T-cell (primary cell): Measurements from ENCODE around the gene RTN4RL2. TPM values are rescaled to one million over a fixed set of nuclear protein-coding genes. Genes with fewer than 3 reads are reported as not detected.

Experiments used
- ATAC-seq, 4 experiments: fragments of 200-7000 bp in 3 of 4; fragments of 150-1000 bp in 1 of 4; cut with Tn5 transposase; replicated peaks in 1 of 4; 1 replicate in 3 of 4; 2 replicates in 1 of 4; pipeline ENCODE4 v1.10.0; 2021; ENCODE audit warnings: moderate library complexity in 3 of 4, mild to moderate bottlenecking in 2 of 4, moderate number of reproducible peaks in 1 of 4
- CTCF ChIA-PET, 2 donors: fragments of 300-600 bp; sonication (Branson Sonifier 250); formaldehyde crosslinking; loops; one replicate each; lab custom pipeline; 2022; ENCODE audit warnings: antibody characterized with exemption in 2 of 2; lab: Charles Lee
- POLR2A ChIA-PET, 2 donors: fragments of 300-600 bp; sonication (Branson Sonifier 250); formaldehyde crosslinking; loops; one replicate each; lab custom pipeline; 2022; ENCODE audit warnings: antibody characterized with exemption in 2 of 2; lab: Charles Lee
- DNase-seq, 35 experiments: peaks; one replicate each; pipeline versions ENCODE4 v3.0.0 to v3.0.0-alpha.2; 2013 to 2023
- H3K27ac ChIP-seq: one replicate; pipeline ENCODE4 v1.5.1; 2013; ENCODE audit warnings: low read length
- H3K27me3 ChIP-seq, 2 experiments: replicated peaks in 1 of 2; 1 replicate in 1 of 2; 2 replicates in 1 of 2; pipeline versions ENCODE4 v1.6.1 to v1.7.0; 2013; ENCODE audit warnings: low read length in 1 of 2, mixed read lengths in 1 of 2; ENCODE audit not compliant: control insufficient read depth in 2 of 2, insufficient read depth in 2 of 2; ENCODE audit errors: extremely low read depth in 1 of 2
- H3K36me3 ChIP-seq, 2 donors: 1 replicate in 1 of 2; 2 replicates in 1 of 2; pipeline versions ENCODE4 v1.6.1 to v1.7.0; 2013; ENCODE audit warnings: low read length in 1 of 2; ENCODE audit not compliant: control insufficient read depth in 2 of 2, insufficient read depth in 1 of 2; ENCODE audit errors: extremely low read depth in 1 of 2
- H3K4me1 ChIP-seq, 2 experiments: 1 replicate in 1 of 2; 2 replicates in 1 of 2; pipeline versions ENCODE4 v1.6.1 to v1.7.0; 2013; ENCODE audit warnings: low read length in 2 of 2, mixed read lengths in 1 of 2; ENCODE audit not compliant: insufficient read depth in 2 of 2, control insufficient read depth in 1 of 2; ENCODE audit errors: extremely low read depth in 1 of 2
- H3K4me3 ChIP-seq, 2 donors: 1 replicate in 1 of 2; 2 replicates in 1 of 2; pipeline versions ENCODE4 v1.5.1 to v1.7.0; 2013; ENCODE audit warnings: mild to moderate bottlenecking in 2 of 2, low read length in 1 of 2, moderate library complexity in 1 of 2; ENCODE audit not compliant: control insufficient read depth in 1 of 2; ENCODE audit errors: extremely low read depth in 1 of 2
- H3K9me3 ChIP-seq: 2 replicates; pipeline ENCODE4 v1.7.0; 2013
- H3K27ac Mint-ChIP-seq, 2 donors: one replicate each; pipeline ENCODE4 v1.8.0; 2020 to 2021; ENCODE audit warnings: mild to moderate bottlenecking in 2 of 2, mixed read lengths in 2 of 2
- H3K27me3 Mint-ChIP-seq, 2 donors: one replicate each; pipeline ENCODE4 v1.8.0; 2021 to 2022; ENCODE audit warnings: mixed read lengths in 2 of 2
- H3K36me3 Mint-ChIP-seq: one replicate; pipeline ENCODE4 v1.8.0; 2021; ENCODE audit warnings: mixed read lengths
- H3K4me1 Mint-ChIP-seq, 3 donors: one replicate each; pipeline ENCODE4 v1.8.0; 2020 to 2022; ENCODE audit warnings: mixed read lengths in 3 of 3, mild to moderate bottlenecking in 1 of 3
- H3K4me3 Mint-ChIP-seq, 3 donors: one replicate each; pipeline ENCODE4 v1.8.0; 2020 to 2022; ENCODE audit warnings: mild to moderate bottlenecking in 3 of 3, mixed read lengths in 3 of 3, moderate library complexity in 3 of 3
- H3K9me3 Mint-ChIP-seq, 3 donors: one replicate each; pipeline ENCODE4 v1.8.0; 2020 to 2022; ENCODE audit warnings: mixed read lengths in 3 of 3
- WGBS: methylation state at CpG from one replicate; pipeline ENCODE4 v1.1.5; 2013; ENCODE audit warnings: missing lambda C conversion rate; ENCODE audit not compliant: insufficient coverage; 5-methylcytosine and 5-hydroxymethylcytosine counted together
- total RNA-seq, 35 experiments: library from RNA in 6 of 35; stranded (reverse) in 6 of 35; fragments of 120-200 nt in 1 of 35; gene quantifications; one replicate each; pipeline versions ENCODE4 v1.2.1 to v1.2.4 and lab custom pipeline; 2013 to 2026

The RTN4RL2 gene
- total RNA-seq, 5 donors from 2014 or later (not counting 1 experiment from before 2014, with no cell fraction given) = 0.15 to 1.1 (median 0.29) TPM

GRCh38 chr11:57480409-57481137 lies 20.2 kb downstream of the RTN4RL2 start:
- ChIA-PET CTCF (interaction anchor here (0.5 to 1.2 kb wide), 6 partner anchors 9 to 130 kb away, joined by 3 to 9 read pairs (median 4); no protein-coding TSS in a partner anchor), POLR2A (no interaction called here)
- peak overlapping the region in 1 of 2 donors; percentile 49 for H3K27ac Mint-ChIP-seq
- H3K27me3 Mint-ChIP-seq = peaks cover 8 to 35% of the 10 kb centered on the region in 2 donors
- peak in 31 of 35 experiments; percentile 22 to 67 (median 53) for DNase-seq
- 60% methylated on average over 2 of the region's 9 CpGs for WGBS
- H3K36me3 Mint-ChIP-seq = peaks cover 12% of the 10 kb centered on the region
- ATAC-seq = peak; percentile 31 to 45 (median 34)
- peaks cover 0 to 52% of the 10 kb centered on the region in 2 experiments for H3K27me3 ChIP-seq
- no peak overlapping the region for H3K27ac ChIP-seq
- H3K4me3 ChIP-seq = no peak overlapping the region
- H3K9me3 Mint-ChIP-seq = no peaks in the 10 kb centered on the region
- no peaks in the 10 kb centered on the region for H3K9me3 ChIP-seq
- H3K4me1 ChIP-seq = peaks cover 5 to 34% of the 10 kb centered on the region in 2 experiments
- no peak overlapping the region for H3K4me3 Mint-ChIP-seq
- H3K4me1 Mint-ChIP-seq = peaks cover 8 to 24% (median 21%) of the 10 kb centered on the region in 3 donors
- peaks cover 0 to 8% of the 10 kb centered on the region in 2 donors for H3K36me3 ChIP-seq

GRCh38 chr11:57481315-57481714 lies 21.0 kb downstream of the RTN4RL2 start:
- peaks cover 0 to 11% of the 10 kb centered on the region in 2 donors for H3K36me3 ChIP-seq
- peaks cover 0 to 52% of the 10 kb centered on the region in 2 experiments for H3K27me3 ChIP-seq
- Mint-ChIP-seq H3K4me1 (peaks cover 5 to 17% (median 14%) of the 10 kb centered on the region in 3 donors), H3K36me3 (peaks cover 17% of the 10 kb centered on the region), H3K9me3 (no peaks in the 10 kb centered on the region), H3K27ac (no peak overlapping the region), H3K27me3 (peaks cover 12 to 35% of the 10 kb centered on the region in 2 donors), H3K4me3 (no peak overlapping the region)
- ChIA-PET POLR2A (no interaction called here), CTCF (interaction anchor here (0.5 to 1.3 kb wide), 8 partner anchors 10 to 135 kb away, joined by 3 to 9 read pairs (median 4); no protein-coding TSS in a partner anchor)
- H3K4me3 ChIP-seq = no peak overlapping the region
- no peaks in the 10 kb centered on the region for H3K9me3 ChIP-seq
- WGBS = no CpG with 5 or more reads among the region's 2 CpGs
- H3K27ac ChIP-seq = no peak overlapping the region
- H3K4me1 ChIP-seq = peaks cover 2 to 28% of the 10 kb centered on the region in 2 experiments
- DNase-seq (no peak), ATAC-seq (no peak)

- Mint-ChIP-seq H3K9me3 (no peaks in the 10 kb centered on the region), H3K36me3 (peaks cover 17% of the 10 kb centered on the region), H3K27me3 (peaks cover 12 to 33% of the 10 kb centered on the region in 2 donors), H3K4me3 (peak overlapping the region in 2 of 3 donors; percentile 17 to 47), H3K4me1 (peaks cover 5 to 17% (median 12%) of the 10 kb centered on the region in 3 donors), H3K27ac (no peak overlapping the region)
- H3K36me3 ChIP-seq = peaks cover 0 to 14% of the 10 kb centered on the region in 2 donors
- H3K27me3 ChIP-seq = peaks cover 0 to 50% of the 10 kb centered on the region in 2 experiments
- no peaks in the 10 kb centered on the region for H3K9me3 ChIP-seq
- 50% methylated on average over 25 of the region's 44 CpGs for WGBS
- H3K4me1 ChIP-seq = peaks cover 2 to 21% of the 10 kb centered on the region in 2 experiments
- H3K27ac ChIP-seq = no peak overlapping the region
- CTCF ChIA-PET = interaction anchor here (0.5 to 1.4 kb wide), 8 partner anchors 9 to 136 kb away, joined by 3 to 8 read pairs (median 4); no protein-coding TSS in a partner anchor
- ATAC-seq (no peak), DNase-seq (no peak)
- POLR2A ChIA-PET = no interaction called here
- H3K4me3 ChIP-seq = peak overlapping the region in 1 of 2 donors; percentile 11
Measured at GRCh38 chr11:57481915-57482781, 21.8 kb downstream of the RTN4RL2 start.

GRCh38 chr11:57482782-57483561 lies 22.6 kb downstream of the RTN4RL2 start:
- Histone ChIP-seq H3K4me3 (peak overlapping the region; percentile 21 to 39), H3K27me3 (peaks cover 0 to 45% of the 10 kb centered on the region in 2 experiments), H3K27ac (no peak overlapping the region), H3K9me3 (no peaks in the 10 kb centered on the region), H3K36me3 (peaks cover 2 to 14% of the 10 kb centered on the region in 2 donors), H3K4me1 (peaks cover 2 to 20% of the 10 kb centered on the region in 2 experiments)
- DNase-seq (peak in 33 of 35 experiments; percentile 23 to 78 (median 53)), ATAC-seq (peak; percentile 64 to 92 (median 74))
- H3K4me3 Mint-ChIP-seq = peak overlapping the region in 2 of 3 donors; percentile 28 to 47
- no peak overlapping the region for H3K27ac Mint-ChIP-seq
- peaks cover 12 to 30% of the 10 kb centered on the region in 2 donors for H3K27me3 Mint-ChIP-seq
- ChIA-PET POLR2A (no interaction called here), CTCF (interaction anchor here (1.0 to 2.6 kb wide), 9 partner anchors 10 to 137 kb away, joined by 3 to 27 read pairs (median 6); no protein-coding TSS in a partner anchor)
- peaks cover 5 to 17% (median 12%) of the 10 kb centered on the region in 3 donors for H3K4me1 Mint-ChIP-seq
- 3% methylated on average over 24 of the region's 52 CpGs for WGBS
- peaks cover 25% of the 10 kb centered on the region for H3K36me3 Mint-ChIP-seq
- H3K9me3 Mint-ChIP-seq = no peaks in the 10 kb centered on the region

- no peak for ATAC-seq
- H3K27ac Mint-ChIP-seq = no peak overlapping the region
- Histone ChIP-seq H3K27me3 (peaks cover 0 to 45% of the 10 kb centered on the region in 2 experiments), H3K9me3 (no peaks in the 10 kb centered on the region), H3K4me1 (peaks cover 2 to 20% of the 10 kb centered on the region in 2 experiments), H3K27ac (no peak overlapping the region), H3K36me3 (peaks cover 3 to 17% of the 10 kb centered on the region in 2 donors), H3K4me3 (peak overlapping the region in 1 of 2 donors; percentile 39)
- POLR2A ChIA-PET = interaction anchor here in 1 of 2 donors (0.5 kb wide), 1 partner anchor 20 kb away, joined by 3 read pairs; no protein-coding TSS in a partner anchor
- peaks cover 31% of the 10 kb centered on the region for H3K36me3 Mint-ChIP-seq
- WGBS = no CpG with 5 or more reads among the region's 3 CpGs
- CTCF ChIA-PET = interaction anchor here (0.6 to 2.6 kb wide), 14 partner anchors 10 to 317 kb away, joined by 3 to 27 read pairs (median 4); no protein-coding TSS in a partner anchor
- H3K9me3 Mint-ChIP-seq = no peaks in the 10 kb centered on the region
- H3K27me3 Mint-ChIP-seq = peaks cover 12 to 27% of the 10 kb centered on the region in 2 donors
- H3K4me1 Mint-ChIP-seq = peaks cover 5 to 17% (median 12%) of the 10 kb centered on the region in 3 donors
- peak overlapping the region in 2 of 3 donors; percentile 28 to 47 for H3K4me3 Mint-ChIP-seq
- DNase-seq = no peak
Measured at GRCh38 chr11:57483562-57483918, 23.2 kb downstream of the RTN4RL2 start.
